CD1c-positive myeloid dendritic cell (primary cell): ENCODE results near the gene DYRK3.
A peak's percentile ranks its signal among the peaks of the same experiment; 100 is the strongest.
"Not testable (repeated sequence)": the region's sequence is repeated elsewhere in the genome, so short reads cannot be mapped to it uniquely, and the experiment has no call there.

Experiments
- DNase-seq: peaks from one replicate; pipeline ENCODE4 v3.0.0-alpha.2; 2016; ENCODE audit errors: extremely low spot score

Gene DYRK3

GRCh38 chr1:206635080-206635977 lies at the start of gene DYRK3:
Gene DYRK3 (plus strand): TSS chr1:206635536. CDS start chr1:206635704, 168 bp downstream.
- DNase-seq, result peak; percentile 96

- DNase-seq, result no peak
These were observed 48.6 kb upstream of the DYRK3 start for GRCh38 chr1:206586501-206587445.

GRCh38 chr1:206587904-206588303 lies 47.4 kb upstream of the DYRK3 start:
- no peak for DNase-seq

- DNase-seq, result no peak
These were observed 46.8 kb upstream of the DYRK3 start for GRCh38 chr1:206588492-206588891.

- DNase-seq, result no peak
These were observed 46.1 kb upstream of the DYRK3 start for GRCh38 chr1:206589206-206589605.

- no peak for DNase-seq
These were observed 45.1 kb upstream of the DYRK3 start for GRCh38 chr1:206590025-206590758.

GRCh38 chr1:206591226-206591625 lies 44.1 kb upstream of the DYRK3 start:
- no peak for DNase-seq

- DNase-seq, result no peak
These were observed 43.6 kb upstream of the DYRK3 start for GRCh38 chr1:206591696-206592095.

- DNase-seq, result no peak
These were observed 41.9 kb upstream of the DYRK3 start for GRCh38 chr1:206593351-206593925.

GRCh38 chr1:206595581-206596318 lies 39.6 kb upstream of the DYRK3 start:
- DNase-seq, result no peak

- no peak for DNase-seq
These were observed 39.0 kb upstream of the DYRK3 start for GRCh38 chr1:206596319-206596666.

- no peak for DNase-seq
These were observed 34.8 kb upstream of the DYRK3 start for GRCh38 chr1:206600527-206600926.

GRCh38 chr1:206604861-206605260 lies 30.5 kb upstream of the DYRK3 start:
- no peak for DNase-seq

GRCh38 chr1:206606867-206607266 lies 28.5 kb upstream of the DYRK3 start:
- DNase-seq, result no peak

GRCh38 chr1:206608108-206608698 lies 27.1 kb upstream of the DYRK3 start:
- DNase-seq, result peak; percentile 47

- no peak for DNase-seq
These were observed 25.9 kb upstream of the DYRK3 start for GRCh38 chr1:206609229-206609991.

GRCh38 chr1:206612129-206612876 lies 23.0 kb upstream of the DYRK3 start, which contains the start of gene EIF2D:
Gene EIF2D (minus strand): TSS chr1:206612465. CDS start chr1:206612342, 123 bp downstream.
- DNase-seq, result peak; percentile 97

- DNase-seq, result not testable (repeated sequence)
These were observed 8.9 kb upstream of the DYRK3 start for GRCh38 chr1:206626396-206626795.

- DNase-seq, result no peak
These were observed 6.4 kb upstream of the DYRK3 start for GRCh38 chr1:206628916-206629315.
